Retinal pigment epithelial cell (primary cell): Measurements from ENCODE around the gene MAN1C1.
A peak's percentile ranks its signal among the peaks of the same experiment; 100 is the strongest.

Experiments used
- DNase-seq: peaks from one replicate; pipeline ENCODE4 v3.0.0-alpha.2; 2010; ENCODE audit warnings: low read depth
- H3K4me3 ChIP-seq: 2 replicates; pipeline ENCODE4 v1.5.1; 2011; ENCODE audit warnings: mild to moderate bottlenecking, low read length, control low read depth, moderate library complexity
- TF ChIP-seq, protein P1 (sequence below): conservative IDR thresholded peaks from 2 replicates; pipeline ENCODE4 v1.5.1; 2011; ENCODE audit warnings: low read depth, low read length, control low read depth, inconsistent platforms

MAN1C1 gene

DNA sequence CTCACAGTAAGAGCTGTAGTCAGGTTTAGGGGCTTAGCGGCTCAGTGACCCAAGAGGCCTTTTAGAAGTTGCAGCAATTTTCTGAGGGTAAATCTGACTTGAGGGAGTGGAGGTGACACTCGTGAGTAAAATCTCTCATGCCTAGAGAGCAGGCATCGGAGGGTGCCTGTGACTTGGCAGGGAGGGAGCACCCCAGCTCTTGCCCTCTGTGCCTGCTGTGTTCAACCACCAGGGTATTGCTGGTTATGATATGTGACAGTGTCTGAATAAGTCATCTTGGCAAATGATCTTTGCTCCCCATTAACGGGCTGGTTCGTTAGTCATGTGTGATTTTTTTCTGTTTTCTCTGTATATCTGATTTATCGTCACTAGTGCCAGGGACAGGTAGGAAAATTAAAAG lies 5.9 kb downstream of the MAN1C1 start:
- TF ChIP-seq, protein P1, sequence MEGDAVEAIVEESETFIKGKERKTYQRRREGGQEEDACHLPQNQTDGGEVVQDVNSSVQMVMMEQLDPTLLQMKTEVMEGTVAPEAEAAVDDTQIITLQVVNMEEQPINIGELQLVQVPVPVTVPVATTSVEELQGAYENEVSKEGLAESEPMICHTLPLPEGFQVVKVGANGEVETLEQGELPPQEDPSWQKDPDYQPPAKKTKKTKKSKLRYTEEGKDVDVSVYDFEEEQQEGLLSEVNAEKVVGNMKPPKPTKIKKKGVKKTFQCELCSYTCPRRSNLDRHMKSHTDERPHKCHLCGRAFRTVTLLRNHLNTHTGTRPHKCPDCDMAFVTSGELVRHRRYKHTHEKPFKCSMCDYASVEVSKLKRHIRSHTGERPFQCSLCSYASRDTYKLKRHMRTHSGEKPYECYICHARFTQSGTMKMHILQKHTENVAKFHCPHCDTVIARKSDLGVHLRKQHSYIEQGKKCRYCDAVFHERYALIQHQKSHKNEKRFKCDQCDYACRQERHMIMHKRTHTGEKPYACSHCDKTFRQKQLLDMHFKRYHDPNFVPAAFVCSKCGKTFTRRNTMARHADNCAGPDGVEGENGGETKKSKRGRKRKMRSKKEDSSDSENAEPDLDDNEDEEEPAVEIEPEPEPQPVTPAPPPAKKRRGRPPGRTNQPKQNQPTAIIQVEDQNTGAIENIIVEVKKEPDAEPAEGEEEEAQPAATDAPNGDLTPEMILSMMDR, result peak; percentile 10
- no peak for DNase-seq
- H3K4me3 ChIP-seq, result no peak overlapping the region

DNA sequence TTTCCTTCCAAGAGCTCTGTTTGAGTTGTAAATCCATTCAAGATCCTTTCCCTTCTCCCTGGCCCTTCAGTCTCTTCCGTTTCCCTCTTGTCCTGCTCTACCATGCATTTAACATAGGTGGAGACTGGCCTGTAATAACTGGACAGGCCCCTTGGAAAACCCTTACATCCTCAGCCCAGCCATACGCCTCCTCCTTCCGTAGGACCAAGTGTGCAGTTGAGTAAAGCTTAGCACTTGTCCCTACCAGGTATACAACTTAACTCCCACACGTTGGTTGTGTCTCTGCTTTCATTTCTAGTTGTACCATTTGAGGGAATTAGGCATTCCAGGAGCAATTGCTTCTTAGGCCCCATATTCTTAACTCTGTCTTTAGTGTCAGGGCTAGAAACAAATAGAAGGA lies 6.4 kb downstream of the MAN1C1 start:
- TF ChIP-seq, protein P1, result no peak
- H3K4me3 ChIP-seq, result no peak overlapping the region
- DNase-seq, result no peak

DNA sequence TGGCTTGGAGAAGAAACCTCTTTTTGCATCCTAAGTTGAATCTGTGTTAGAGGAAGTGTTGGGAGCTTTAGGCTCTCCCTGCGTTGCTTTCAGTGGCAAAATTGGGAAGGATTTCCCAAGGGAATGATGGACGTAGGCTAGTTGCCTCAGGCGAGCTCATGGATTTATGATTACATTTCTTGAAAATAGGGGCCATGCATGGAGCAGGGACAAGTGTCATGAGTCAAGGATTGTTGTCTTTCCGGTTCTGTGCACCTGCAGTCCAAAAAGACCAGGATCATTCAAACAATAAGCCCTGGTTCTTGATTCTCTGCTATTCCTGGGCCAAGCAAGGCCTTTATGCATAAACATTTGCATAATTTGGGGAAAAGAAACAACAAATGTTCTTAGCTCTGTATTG lies 7.1 kb downstream of the MAN1C1 start:
- TF ChIP-seq, protein P1, result no peak
- no peak for DNase-seq
- no peak overlapping the region for H3K4me3 ChIP-seq

DNA sequence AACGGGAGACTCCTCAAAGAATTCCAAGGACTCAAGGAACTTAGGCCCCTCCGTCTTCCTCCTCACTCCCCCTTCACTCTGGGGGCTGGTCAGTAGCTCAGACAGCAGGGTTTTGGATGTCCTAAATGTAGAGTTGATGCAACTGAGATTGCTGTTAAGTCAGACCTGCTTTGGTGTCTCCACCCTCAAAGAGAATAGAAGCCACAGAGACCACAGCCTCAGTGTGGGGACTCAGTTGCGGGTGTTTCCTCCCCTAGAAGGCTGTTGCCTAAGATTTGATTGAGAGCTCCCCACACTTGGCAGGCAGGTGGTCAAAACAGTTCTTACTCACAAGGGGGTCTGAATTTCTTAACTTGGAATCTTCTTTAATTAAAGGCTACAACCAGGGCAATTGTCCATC lies 7.6 kb downstream of the MAN1C1 start:
- TF ChIP-seq, protein P1, result no peak
- no peak overlapping the region for H3K4me3 ChIP-seq
- no peak for DNase-seq

DNA sequence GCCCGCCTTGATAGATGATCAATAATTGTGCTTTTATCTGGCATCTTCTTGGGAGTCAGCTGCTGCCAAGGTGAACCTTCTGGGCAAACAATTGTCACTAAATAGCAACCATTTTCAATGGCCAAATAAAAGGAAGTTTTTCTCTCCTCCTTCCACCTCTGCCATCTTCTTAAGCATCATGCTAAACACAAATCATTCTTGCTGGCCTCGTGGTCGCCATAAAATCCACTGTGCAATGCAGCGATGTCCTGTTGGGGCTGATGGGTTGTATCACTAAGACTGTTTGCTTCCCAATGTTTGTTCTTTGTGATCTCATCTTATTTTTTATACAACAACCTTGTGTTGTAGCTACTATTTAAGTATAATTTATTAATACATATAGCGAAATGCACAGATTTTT lies 8.0 kb downstream of the MAN1C1 start:
- TF ChIP-seq, protein P1, result no peak
- no peak for DNase-seq
- H3K4me3 ChIP-seq, result no peak overlapping the region

DNA sequence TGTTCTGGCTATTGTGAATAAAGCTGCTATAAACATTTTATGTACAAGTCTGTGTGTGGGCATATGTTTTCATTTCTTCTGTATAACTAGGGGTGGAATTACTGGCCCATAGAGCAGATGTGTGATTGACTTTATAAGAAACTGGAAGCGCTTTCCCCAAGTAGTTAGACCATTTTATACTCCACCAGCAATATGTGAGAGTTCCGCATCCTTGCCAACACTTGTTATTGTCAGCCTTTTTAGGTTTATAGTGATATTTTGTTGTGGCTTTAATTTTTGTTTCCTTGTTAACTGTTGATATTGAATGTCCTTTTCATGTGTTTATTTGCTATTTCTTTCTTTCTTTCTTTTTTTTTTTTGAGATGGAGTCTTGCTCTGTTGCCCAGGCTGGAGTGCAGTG lies 9.4 kb downstream of the MAN1C1 start:
- no peak for DNase-seq
- TF ChIP-seq, protein P1, result no peak
- no peak overlapping the region for H3K4me3 ChIP-seq

DNA sequence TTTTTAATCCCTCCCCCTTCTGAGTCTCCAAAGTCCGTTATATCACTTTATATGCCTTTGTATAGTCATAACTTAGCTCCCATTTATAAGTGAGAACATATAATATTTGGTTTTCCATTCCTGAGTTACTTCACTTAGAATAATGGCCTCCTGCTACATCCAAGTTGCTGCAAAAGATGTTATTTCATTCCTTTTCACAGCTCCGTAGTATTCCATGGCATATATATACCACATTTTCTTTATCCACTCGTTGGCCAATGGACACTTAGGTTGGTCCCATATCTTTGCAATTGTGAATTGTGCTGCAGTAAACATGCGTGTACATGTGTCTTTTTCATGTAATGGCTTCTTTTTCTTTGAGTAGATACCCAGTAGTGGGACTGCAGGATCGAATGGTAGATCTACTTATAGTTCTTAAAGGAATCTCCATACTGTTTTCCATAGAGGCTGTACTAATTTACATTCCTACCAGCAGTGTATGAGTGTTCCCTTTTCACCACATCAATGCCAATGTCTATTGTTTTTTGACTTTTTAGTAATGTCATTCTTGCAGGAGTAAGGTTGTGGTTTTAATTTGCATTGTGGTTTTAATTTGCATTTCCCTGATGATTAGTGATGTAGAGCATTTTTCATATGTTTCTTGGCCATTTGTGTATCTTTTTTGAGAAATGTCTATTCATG lies 12.3 kb downstream of the MAN1C1 start:
- DNase-seq, result no peak

More for the DNA sequence above, 12.3 kb downstream of the MAN1C1 start:
- TF ChIP-seq, protein P1, result no peak
- no peak overlapping the region for H3K4me3 ChIP-seq
